GM12878 (cell line): ENCODE data around the gene FBN2. TPM values are rescaled to one million over a fixed set of nuclear protein-coding genes. Genes with fewer than 3 reads are reported as not detected.

ENCODE experiments used
- ATAC-seq: fragments of 200-7000 bp; cut with Tn5 transposase; 3 replicates; pipeline ENCODE4 v1.9.1; 2020; ENCODE audit warnings: mild to moderate bottlenecking, moderate library complexity
- BruUV-seq: library from RNA; stranded (reverse); fragments of 400-500 nt; replicated peaks from 2 replicates; lab custom pipeline; 2021; lab: Mats Ljungman, UMichigan
- CTCF ChIA-PET: fragments of 300-600 bp; sonication (Branson Sonifier 250); formaldehyde crosslinking; extraction: SDS; loops from one replicate; lab custom pipeline; 2021; ENCODE audit warnings: inconsistent platforms; lab: Yijun Ruan, JAX
- POLR2A ChIA-PET: fragments of 350-600 bp; formaldehyde crosslinking; extraction: SDS; loops from one replicate; lab custom pipeline; 2021; ENCODE audit warnings: inconsistent platforms; lab: Charles Lee
- RAD21 ChIA-PET: fragments of 300-600 bp; sonication (Branson Sonifier 250); formaldehyde crosslinking; loops from one replicate; lab custom pipeline; 2023; ENCODE audit warnings: antibody characterized with exemption; ENCODE audit not compliant: unreplicated experiment; lab: Charles Lee
- SMC1A ChIA-PET: fragments of 300-600 bp; sonication (Branson Sonifier 250); formaldehyde crosslinking; loops from one replicate; lab custom pipeline; 2023; ENCODE audit not compliant: unreplicated experiment, uncharacterized antibody; lab: Charles Lee
- DNase-seq: peaks from one replicate; pipeline ENCODE4 v3.0.0-alpha.2; 2011; ENCODE audit warnings: low read depth, low spot score
- FAIRE-seq: peaks from 3 replicates; lab custom pipeline; 2011; peaks lifted over from hg19 to GRCh38; lab: Jason Lieb, UNC
- H2AFZ ChIP-seq: 2 replicates; pipeline ENCODE4 v1.6.0; 2011; ENCODE audit warnings: low read depth, low read length, control low read depth; ENCODE audit not compliant: control insufficient read depth
- H3K27ac ChIP-seq: 2 replicates; pipeline ENCODE4 v1.5.1; 2011; ENCODE audit warnings: control low read depth; ENCODE audit not compliant: control insufficient read depth, insufficient read depth
- H3K27me3 ChIP-seq, 2 experiments: replicated peaks in 1 of 2; 2 replicates each; pipeline versions ENCODE4 v1.6.0 to v1.6.1; 2011; ENCODE audit warnings: low read length in 1 of 2; ENCODE audit not compliant: control insufficient read depth in 2 of 2, insufficient read depth in 2 of 2
- H3K36me3 ChIP-seq, 2 experiments: 2 replicates each; pipeline ENCODE4 v1.5.1; 2011; ENCODE audit warnings: low read length in 1 of 2; ENCODE audit not compliant: control insufficient read depth in 2 of 2, insufficient read depth in 2 of 2
- H3K4me1 ChIP-seq: 2 replicates; pipeline ENCODE4 v1.6.1; 2011; ENCODE audit warnings: mild to moderate bottlenecking, low read length, moderate library complexity, mixed read lengths; ENCODE audit not compliant: control insufficient read depth, insufficient read depth
- H3K4me2 ChIP-seq: 2 replicates; pipeline ENCODE4 v1.6.0; 2011; ENCODE audit warnings: control low read depth; ENCODE audit not compliant: control insufficient read depth, insufficient read depth
- H3K4me3 ChIP-seq: fragments of 200-600 bp; sonication (generic); 2 replicates; pipeline ENCODE4 v1.5.1; 2016
- H3K79me2 ChIP-seq: 2 replicates; pipeline ENCODE4 v1.6.0; 2011; ENCODE audit warnings: low read length; ENCODE audit not compliant: control insufficient read depth, insufficient read depth
- H3K9ac ChIP-seq: 2 replicates; pipeline ENCODE4 v1.8.0; 2011; ENCODE audit warnings: low read length, control low read depth, mixed read lengths; ENCODE audit not compliant: control insufficient read depth, insufficient read depth
- H3K9me3 ChIP-seq: replicated peaks from 3 replicates; pipeline ENCODE4 v1.5.1; 2011; ENCODE audit warnings: mild to moderate bottlenecking, low read length; ENCODE audit not compliant: control insufficient read depth, insufficient read depth
- H4K20me1 ChIP-seq: 2 replicates; pipeline ENCODE4 v1.6.0; 2011; ENCODE audit not compliant: control insufficient read depth, insufficient read depth
- ASH2L ChIP-seq: fragments of 300-600, 200-600 bp; sonication (generic); IDR thresholded peaks from 2 replicates; pipeline ENCODE4 v1.6.1; 2017; ENCODE audit warnings: low read depth, mild to moderate bottlenecking, borderline replicate concordance
- CHD4 ChIP-seq: fragments of 200-600 bp; sonication (generic); IDR thresholded peaks from 2 replicates; pipeline ENCODE4 v1.6.1; 2016; ENCODE audit warnings: mild to moderate bottlenecking
- ELK1 ChIP-seq: IDR thresholded peaks from 2 replicates; pipeline ENCODE4 v1.6.1; 2012; ENCODE audit warnings: low read depth, low read length, improper control_type of control experiment
- HDAC6 ChIP-seq: fragments of 200-600 bp; sonication (generic); IDR thresholded peaks from one replicate; pipeline ENCODE4 v1.8.0; 2017; ENCODE audit warnings: antibody characterized with exemption; ENCODE audit not compliant: unreplicated experiment
- IKZF1 ChIP-seq: fragments of 450-650 bp; conservative IDR thresholded peaks from 2 replicates; pipeline ENCODE4 v1.6.1; 2017; ENCODE audit warnings: antibody characterized with exemption, mild to moderate bottlenecking
- KLF5 ChIP-seq: fragments of 450-650 bp; IDR thresholded peaks from 2 replicates; pipeline ENCODE4 v1.6.1; 2014; ENCODE audit warnings: mild to moderate bottlenecking; ENCODE audit not compliant: partially characterized antibody
- NBN ChIP-seq: fragments of 450-650 bp; IDR thresholded peaks from 2 replicates; pipeline ENCODE4 v1.6.1; 2016
- NFIC ChIP-seq: IDR thresholded peaks from 2 replicates; pipeline ENCODE4 v1.6.1; 2012; ENCODE audit warnings: low read depth, mild to moderate bottlenecking, inconsistent platforms, low read length, moderate library complexity
- NFXL1 ChIP-seq: fragments of 450-650 bp; IDR thresholded peaks from 2 replicates; pipeline ENCODE4 v1.6.1; 2017; ENCODE audit warnings: antibody characterized with exemption, mild to moderate bottlenecking, borderline replicate concordance
- NR2C1 ChIP-seq: fragments of 450-650 bp; IDR thresholded peaks from 2 replicates; pipeline ENCODE4 v1.6.1; 2017; ENCODE audit warnings: antibody characterized with exemption, mild to moderate bottlenecking, moderate library complexity
- PRDM15 ChIP-seq: fragments of 450-650 bp; formaldehyde crosslinking; IDR thresholded peaks from 2 replicates; pipeline ENCODE4 v1.4.0; 2020; ENCODE audit warnings: mild to moderate bottlenecking, moderate library complexity
- SPI1 ChIP-seq: IDR thresholded peaks from 2 replicates; pipeline ENCODE4 v1.6.1; 2011; ENCODE audit warnings: low read depth, mild to moderate bottlenecking, low read length, moderate library complexity, borderline replicate concordance; ENCODE audit not compliant: insufficient read depth
- SUZ12 ChIP-seq: fragments of 200-600 bp; sonication (generic); IDR thresholded peaks from one replicate; pipeline ENCODE4 v1.6.1; 2018; ENCODE audit warnings: antibody characterized with exemption, mild to moderate bottlenecking; ENCODE audit not compliant: unreplicated experiment
- TCF12 ChIP-seq: IDR thresholded peaks from 2 replicates; pipeline ENCODE4 v1.6.1; 2011; ENCODE audit warnings: low read depth, mild to moderate bottlenecking, low read length
- USF1 ChIP-seq: IDR thresholded peaks from 2 replicates; pipeline ENCODE4 v1.6.1; 2011; ENCODE audit warnings: borderline replicate concordance, low read depth, mild to moderate bottlenecking, moderate library complexity, mixed read lengths, low read length; ENCODE audit not compliant: insufficient read depth; ENCODE audit errors: extremely low read length
- YY1 ChIP-seq: IDR thresholded peaks from 2 replicates; pipeline ENCODE4 v1.6.1; 2011; ENCODE audit warnings: low read depth, mild to moderate bottlenecking, low read length
- ZZZ3 ChIP-seq: IDR thresholded peaks from 2 replicates; pipeline ENCODE4 v1.6.1; 2011; ENCODE audit warnings: low read depth; ENCODE audit not compliant: control insufficient read depth, insufficient read length
- WGBS: methylation state at CpG from one replicate; pipeline ENCODE4 v1.1.6; 2016; ENCODE audit warnings: low lambda C conversion rate; ENCODE audit not compliant: insufficient replicate concordance, insufficient coverage; ENCODE audit errors: missing lambda C conversion rate; 5-methylcytosine and 5-hydroxymethylcytosine counted together
- in situ Hi-C: fragments of 300-500 bp; cut with MboI; formaldehyde crosslinking; loops from 9 replicates; pipeline ENCODE4 v1.14.3; 2018; ENCODE audit warnings: mixed read lengths
- intact Hi-C: fragments of 100-400 bp; cut with micrococcal nuclease; formaldehyde crosslinking; loops from one replicate; pipeline ENCODE4 v1.14.2; 2022; ENCODE audit not compliant: unreplicated experiment
- polyA plus RNA-seq, 11 experiments: library from polyadenylated mRNA; depleted of rRNA in 4 of 11; unstranded in 6 of 11; stranded (reverse) in 5 of 11; fragments of >200 nt; fragmentation: Nextera tagmentation in 4 of 11; fragmentation: Illumina TruSeq in 1 of 11; extraction: Ambion mirVana in 4 of 11; extraction: Trizol in 1 of 11; gene quantifications; 1 replicate in 1 of 11; 2 replicates in 10 of 11; pipeline versions ENCODE4 v1.2.1 to v1.2.3, GENCODE V29; 2011 to 2016; ENCODE audit warnings: inconsistent platforms in 2 of 11, missing spikeins in 2 of 11, low read depth in 1 of 11
- total RNA-seq, 4 experiments: library from RNA; depleted of rRNA in 3 of 4; stranded (reverse); fragments of >200 nt in 3 of 4; fragmentation: Illumina TruSeq in 1 of 4; extraction: Trizol in 1 of 4; gene quantifications; 2 replicates each; pipeline versions ENCODE4 v1.2.1 to v1.2.3, GENCODE V29; 2013 to 2021

Gene FBN2
- total and polyA plus RNA-seq, 10 of the 15 experiments (the other 5 are each of a cell fraction or from before 2014, with no cell fraction given), result 0.01 to 0.98 (median 0.10) TPM; not detected in 3

- no peak for TF ChIP-seq SUZ12
- TF ChIP-seq NR2C1, result no peak
- TF ChIP-seq TCF12, result no peak
- no peak for TF ChIP-seq KLF5
- no peak for TF ChIP-seq ELK1
- TF ChIP-seq NFXL1, result no peak
- TF ChIP-seq HDAC6, result no peak
- TF ChIP-seq SPI1, result no peak
- TF ChIP-seq CHD4, result no peak
- no peak for TF ChIP-seq ZZZ3
- no peak for TF ChIP-seq USF1
- no peak for TF ChIP-seq IKZF1
- no peak for TF ChIP-seq NBN
- TF ChIP-seq PRDM15 (CRISPR knock-in tag), result no peak
- TF ChIP-seq NFIC, result no peak
- no peak for TF ChIP-seq YY1
- TF ChIP-seq ASH2L, result no peak
- TF ChIP-seq, all 136 proteins: peak for 0
- Histone ChIP-seq H3K36me3 (no peaks in the 10 kb centered on the region), H3K4me3 (no peak overlapping the region), H4K20me1 (no peaks in the 10 kb centered on the region), H3K27ac (no peak overlapping the region), H3K79me2 (no peaks in the 10 kb centered on the region), H3K9ac (no peak overlapping the region), H3K4me1 (no peaks in the 10 kb centered on the region), H3K9me3 (no peaks in the 10 kb centered on the region), H3K27me3 (no peaks in the 10 kb centered on the region), H2AFZ (no peak overlapping the region), H3K4me2 (no peak overlapping the region)
- ATAC-seq, result no peak
- RAD21 ChIA-PET, result no interaction called here
- FAIRE-seq, result no peak
- in situ Hi-C loops, result no loop called here
- 38% methylated on average over 2 of the region's 2 CpGs for WGBS
- BruUV-seq, result no TSS peak
- intact Hi-C loops, result no loop called here
- CTCF ChIA-PET, result interaction anchor here (0.8 to 1.4 kb wide), 2 partner anchors 10 kb away, joined by 3 to 7 read pairs; no protein-coding TSS in a partner anchor
- DNase-seq, result no peak
- SMC1A ChIA-PET, result interaction anchor here (1.1 to 1.9 kb wide), 3 partner anchors 14 to 29 kb away, joined by 3 to 5 read pairs (median 3); no protein-coding TSS in a partner anchor
- POLR2A ChIA-PET, result no interaction called here
Observed at GRCh38 chr5:128384068-128384467, 154.0 kb downstream of the FBN2 start.
